NK-92 treated with Interleukin-12 subunit alpha and Interleukin-12 subunit beta, amount 100 ng/mL, for 24 hours (cell line): ENCODE measurements around the gene TENM4.
A peak's percentile ranks its signal among the peaks of the same experiment; 100 is the strongest.

Experiments used
- DNase-seq: peaks from one replicate; lab custom pipeline; 2025; lab: John Stamatoyannopoulos, UW

Gene TENM4

DNA sequence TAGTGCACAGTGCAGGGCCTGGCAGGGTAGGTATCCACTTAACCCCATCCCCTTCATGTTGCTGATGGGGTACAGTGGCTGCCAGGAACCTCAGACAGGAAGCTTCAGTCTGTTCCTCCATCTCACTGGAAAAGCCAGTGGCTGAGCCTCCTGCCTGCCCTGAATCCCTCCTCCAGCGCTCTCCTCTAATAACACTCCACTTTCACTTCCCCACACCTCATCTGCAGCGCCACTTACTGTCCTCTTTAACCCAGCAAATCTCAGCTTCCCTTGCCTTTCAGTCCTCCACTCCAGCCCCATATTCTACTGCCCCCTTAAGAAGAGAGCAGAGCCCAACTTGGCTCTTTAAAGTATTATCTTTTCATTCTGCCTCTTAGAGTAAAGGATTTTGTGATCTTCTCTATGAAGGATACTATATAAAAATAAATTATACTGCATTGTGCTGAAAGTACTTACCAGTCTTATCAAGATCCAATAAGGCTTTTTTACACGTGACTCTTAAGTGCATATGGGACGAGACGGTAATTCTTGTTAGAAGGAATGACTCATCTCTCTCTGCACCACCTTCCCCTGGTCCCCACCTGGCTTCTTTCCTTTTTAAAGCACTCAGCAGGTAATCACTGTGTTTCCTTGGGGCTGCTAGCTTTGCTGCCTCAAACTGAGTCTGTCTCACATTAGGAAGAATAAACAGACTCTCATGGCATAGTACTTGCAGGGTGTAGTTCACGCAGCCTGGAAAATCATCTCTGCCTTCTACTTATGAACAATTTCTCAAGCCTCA is 628.1 kb downstream of the TENM4 start:
- DNase-seq: no peak

DNA sequence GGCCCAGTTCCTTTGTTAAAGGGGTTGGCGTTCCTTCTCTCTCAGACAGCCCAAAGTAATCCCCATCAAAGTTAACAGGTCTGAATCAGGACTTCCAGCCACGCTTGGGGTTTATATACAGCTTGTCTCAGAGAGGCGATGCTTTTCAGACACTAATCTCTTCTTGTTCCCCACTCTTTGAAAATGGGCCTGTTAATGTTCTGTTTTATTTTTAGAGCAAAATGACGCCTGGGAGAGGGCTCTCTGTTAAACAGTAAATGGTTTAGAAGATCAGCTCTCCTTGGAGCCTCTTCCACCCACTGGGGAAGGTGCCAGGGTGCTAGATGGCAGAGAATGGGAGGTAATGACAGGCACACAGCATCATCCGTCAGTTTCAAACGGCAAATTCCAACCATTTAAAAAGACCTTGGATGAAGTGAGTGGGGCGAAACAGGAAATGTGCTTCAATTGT is 630.2 kb downstream of the TENM4 start:
- DNase-seq: no peak

DNA sequence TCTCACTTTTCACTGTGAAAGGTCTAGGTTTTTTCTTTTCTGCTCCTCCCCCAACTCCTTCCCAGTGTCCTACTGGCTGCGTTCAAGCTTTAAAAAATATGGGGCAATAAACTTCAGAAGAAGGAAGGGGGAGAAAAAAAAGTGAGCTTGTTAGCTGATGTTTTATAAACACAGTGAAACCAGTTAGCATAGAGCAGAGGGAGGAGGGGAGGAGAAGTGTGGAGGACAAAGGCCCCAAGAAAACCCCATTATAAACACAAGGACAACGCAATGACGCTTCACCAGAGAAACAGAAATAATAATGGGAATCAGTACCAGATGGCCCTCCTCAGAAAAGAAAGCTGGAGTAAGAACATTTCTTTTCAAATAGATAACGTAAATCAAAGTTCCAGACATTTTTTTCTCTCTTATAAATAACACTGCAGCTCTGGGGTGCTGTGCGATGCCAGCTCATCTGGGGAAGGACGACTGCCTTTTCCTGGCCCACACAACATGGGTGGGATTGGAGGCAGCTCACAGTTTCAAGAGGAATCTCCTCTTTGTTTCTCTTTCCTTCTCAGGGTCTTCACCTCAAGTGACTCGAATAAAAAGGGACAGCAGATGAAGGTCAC is 630.8 kb downstream of the TENM4 start:
- no peak for DNase-seq

DNA sequence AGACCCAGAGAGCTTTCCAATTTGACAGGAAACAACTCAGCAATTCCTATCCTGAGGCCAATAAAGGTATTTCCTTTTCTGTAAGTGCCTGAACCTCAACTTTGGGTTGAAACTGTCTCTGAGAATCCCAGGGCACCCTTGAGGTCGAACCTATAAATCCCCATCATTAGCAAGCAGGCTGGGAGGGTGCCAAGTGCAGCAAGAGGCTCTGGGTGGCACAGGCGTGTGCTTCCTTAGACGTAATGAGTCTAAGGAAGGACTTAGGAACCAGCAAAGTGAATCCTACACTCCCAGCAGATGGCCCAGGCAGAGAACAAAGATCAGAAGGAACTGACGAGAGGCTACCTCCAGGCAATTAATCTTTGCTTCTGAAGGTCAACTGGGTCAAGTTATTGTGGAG is 631.9 kb downstream of the TENM4 start:
- DNase-seq: no peak

DNA sequence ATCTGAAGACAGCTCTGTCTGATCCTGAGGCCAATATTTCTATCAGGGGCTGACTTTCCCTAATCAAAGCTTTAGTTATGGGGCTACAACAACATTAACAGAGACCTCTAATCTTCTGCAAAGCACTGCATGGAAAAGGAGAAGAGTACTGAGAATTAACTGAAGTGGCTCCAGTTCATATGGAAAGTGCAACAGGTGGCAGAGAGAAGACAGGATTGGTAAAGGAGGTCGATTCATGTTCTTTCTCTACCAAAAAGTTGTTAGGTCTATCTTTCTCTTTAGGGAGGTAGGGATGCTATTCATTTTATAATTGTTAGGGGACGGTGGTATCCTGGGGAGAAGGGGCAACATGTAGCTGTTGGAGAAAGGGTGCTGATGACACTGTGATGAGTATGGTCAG is 633.5 kb downstream of the TENM4 start:
- no peak for DNase-seq

DNA sequence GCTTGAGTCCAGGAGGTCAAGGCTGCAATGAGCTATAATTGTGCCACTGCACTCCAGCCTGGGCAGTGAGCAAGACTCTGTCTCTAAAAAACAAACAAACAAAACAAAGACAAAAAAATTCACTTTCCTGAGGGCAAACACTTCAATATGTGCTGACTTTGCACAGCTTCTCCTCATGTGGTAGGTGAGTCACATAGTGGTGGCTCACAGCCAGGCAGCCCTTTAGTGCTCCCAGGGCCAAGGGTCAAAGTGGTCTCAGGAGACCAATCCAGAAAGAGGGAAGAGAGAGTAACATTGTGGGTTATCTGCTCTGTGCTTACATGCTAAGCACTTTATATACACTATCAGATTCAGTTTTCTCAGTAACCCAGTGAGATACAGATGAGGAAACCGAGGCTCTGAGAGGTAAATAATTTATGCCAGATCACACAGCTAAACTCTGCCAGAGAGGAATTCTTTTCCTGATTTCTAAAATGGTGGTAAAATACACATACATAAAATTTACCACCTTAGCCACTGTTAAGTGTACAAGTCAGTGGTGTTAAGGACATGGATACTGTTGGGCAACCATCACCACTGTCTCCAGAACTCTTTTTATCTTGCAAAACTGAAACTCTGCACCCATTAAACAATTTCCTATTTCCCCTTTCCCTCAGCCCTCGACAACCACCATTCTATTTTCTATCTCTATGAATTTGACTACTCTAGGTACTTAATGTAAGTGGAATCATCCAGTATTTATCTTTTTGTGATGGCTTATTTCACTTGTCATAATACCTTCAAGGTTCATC is 634.4 kb downstream of the TENM4 start:
- DNase-seq: no peak

DNA sequence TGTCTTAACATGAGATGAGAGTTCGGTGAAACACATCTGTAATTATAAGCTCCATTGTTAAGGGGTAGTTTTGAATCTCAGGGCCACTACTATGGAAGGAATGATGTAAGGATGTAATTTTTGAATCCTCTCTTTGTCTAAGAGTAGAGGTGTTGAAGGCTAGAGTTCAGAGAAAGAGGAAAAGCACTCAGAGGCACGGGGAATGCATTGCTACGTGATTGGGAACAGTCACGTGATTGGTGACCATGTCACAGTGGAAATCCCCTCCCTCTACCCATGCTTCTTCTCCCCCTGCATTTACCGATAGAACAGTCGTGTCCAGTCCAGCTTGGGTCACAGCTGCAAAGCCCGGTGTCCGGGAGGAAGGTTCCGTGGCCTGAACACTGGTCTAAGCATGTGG is 635.8 kb downstream of the TENM4 start:
- DNase-seq: no peak

DNA sequence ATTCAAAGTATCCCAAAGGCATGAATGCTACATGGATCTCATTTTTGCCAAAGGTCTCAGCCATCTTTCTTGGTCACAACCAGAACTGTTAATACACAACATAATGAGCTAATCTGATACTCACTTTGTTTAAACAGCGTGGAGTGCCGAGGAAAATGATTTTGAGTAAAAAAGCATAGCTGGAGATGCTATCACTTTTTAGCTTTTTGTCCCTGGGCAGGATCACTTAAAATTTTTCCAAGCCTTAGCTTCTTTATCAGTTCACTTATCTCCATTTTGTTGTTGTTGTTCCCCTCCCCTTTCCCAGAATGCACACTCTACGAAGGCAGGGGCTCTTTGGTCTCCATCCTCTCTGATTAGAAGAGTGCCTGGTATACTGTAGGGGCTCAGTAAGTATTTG is 636.8 kb downstream of the TENM4 start:
- no peak for DNase-seq

DNA sequence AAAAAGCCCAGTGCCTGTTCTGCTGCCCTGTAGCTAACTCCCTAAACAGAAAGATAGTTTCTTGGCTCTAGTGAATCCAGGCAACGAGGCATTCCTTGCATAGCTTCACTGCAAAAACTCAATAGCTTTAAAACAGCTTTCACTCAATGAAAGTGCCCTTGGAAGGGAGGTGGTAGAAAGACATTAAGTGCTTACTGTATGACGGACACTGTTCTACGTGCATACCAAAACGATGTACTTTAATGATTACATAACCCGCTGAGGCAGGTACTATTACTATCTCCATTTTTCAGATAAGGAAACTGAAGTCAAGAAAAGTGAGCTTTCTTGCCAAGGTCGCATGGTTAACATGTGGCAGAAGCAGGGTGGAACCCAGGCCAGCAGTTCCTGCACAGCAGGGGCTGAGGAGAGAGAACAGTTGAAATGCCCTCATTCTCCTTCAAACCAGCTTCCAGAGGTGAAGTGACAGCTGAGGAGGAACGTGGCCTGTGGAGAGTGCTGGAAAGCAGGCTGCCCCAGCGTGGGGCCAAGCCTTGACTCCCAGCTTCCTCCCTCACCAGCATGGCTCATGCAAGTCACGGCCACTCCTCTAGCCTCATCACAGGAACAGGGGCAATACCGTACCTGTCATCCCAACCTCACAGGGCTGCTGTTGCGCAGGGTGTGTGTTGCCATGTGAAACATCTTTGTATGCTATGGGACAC is 638.6 kb downstream of the TENM4 start:
- no peak for DNase-seq

DNA sequence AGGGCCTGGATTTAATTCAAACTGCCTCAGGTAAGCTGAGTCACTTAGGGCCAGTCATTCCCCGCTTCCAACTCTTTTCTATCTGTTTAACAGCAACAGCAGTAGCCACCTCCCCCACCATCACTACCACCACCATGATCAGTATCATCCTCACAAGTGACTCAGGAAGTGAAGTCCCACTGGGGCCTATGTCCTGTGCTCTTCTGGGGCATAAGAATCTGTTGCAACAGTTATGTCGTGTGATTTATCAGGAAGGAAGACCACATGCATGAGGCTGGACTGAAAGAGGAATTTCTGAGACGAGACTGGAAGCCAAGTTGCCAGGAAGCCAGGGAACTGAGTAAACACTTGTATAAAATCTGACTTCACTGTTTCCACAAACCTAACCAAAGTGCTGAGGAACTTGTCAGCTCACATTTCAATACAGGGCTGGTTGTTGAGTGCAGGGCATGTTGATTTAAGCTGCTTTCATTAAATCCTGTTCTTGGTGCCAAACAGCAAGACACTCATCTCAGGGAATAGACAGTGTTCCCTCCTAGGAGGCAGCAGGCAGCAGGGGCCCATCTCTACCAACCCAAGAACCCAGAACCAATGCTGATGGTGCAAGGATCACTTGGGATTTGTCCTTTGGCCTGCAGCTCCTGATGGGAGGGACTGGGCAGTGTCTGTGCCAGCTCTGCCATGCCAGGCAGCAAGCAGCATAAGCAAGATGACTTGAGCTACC is 639.5 kb downstream of the TENM4 start:
- no peak for DNase-seq

DNA sequence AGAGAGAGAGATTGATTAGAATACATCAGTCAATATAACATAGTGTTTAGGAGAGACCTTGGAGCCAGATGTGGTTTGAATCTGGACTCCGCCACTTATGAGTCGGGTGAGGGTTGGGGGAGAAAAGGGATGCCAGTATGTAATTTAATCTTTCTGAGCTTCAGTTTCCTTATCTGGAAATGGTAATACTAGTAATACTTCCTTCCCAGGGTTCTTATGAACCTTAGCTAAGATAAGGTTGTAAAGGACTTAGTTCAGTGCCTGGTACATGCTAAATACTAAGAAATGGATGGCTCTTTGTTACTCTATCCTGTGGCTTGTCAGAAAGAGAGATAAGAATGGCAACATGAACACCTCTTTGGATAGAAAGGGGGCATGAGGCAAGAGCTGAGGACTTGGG is 640.1 kb downstream of the TENM4 start:
- no peak for DNase-seq

DNA sequence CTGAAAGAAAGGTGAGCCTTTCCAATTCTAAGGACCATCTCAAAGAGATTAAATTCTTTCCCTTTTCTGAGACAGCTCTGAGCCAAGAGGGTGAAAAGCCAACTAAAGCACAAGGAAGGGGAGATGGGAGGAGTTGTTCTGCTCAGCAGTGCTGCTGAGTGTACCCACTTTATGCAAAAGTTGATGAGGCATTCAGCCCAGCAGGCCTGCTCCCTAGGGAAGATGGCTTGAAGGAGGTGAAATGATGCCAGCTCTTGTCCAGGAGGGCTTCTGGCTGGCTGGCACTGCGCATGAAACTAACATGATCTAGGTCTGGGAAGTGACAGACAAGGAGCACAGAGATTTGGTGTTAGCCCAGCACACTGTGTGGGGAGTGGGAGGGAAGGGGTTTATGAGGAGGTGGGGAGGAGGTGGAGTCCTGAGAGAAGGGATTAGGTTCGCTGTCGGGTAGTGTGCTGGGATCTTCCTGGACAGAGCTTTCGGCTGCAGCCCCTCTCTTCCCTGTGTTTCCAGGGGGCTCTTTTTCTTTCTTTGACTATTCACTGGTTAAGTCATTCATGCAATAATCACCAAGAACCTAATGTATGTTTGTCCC is 640.6 kb downstream of the TENM4 start:
- no peak for DNase-seq

DNA sequence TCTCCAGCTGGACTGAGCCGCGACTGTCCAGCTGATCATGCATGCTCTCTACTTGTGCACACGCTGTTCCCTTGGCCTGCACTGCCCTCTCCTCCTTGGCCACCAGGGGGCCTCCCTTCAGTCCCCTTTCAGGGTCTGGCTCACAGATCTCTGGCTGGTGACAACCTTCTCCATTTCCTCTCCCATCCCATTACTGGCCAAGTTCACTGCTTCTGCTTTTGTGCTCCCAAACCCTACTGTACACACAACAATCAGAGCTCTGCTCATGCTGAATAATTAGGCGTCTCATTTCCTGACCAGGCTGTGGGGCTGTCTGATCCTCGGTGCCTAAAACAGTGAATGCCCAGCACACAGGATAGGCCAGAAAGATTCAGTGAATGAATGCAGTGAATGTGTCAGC is 642.2 kb downstream of the TENM4 start:
- peak; percentile 5 for DNase-seq

DNA sequence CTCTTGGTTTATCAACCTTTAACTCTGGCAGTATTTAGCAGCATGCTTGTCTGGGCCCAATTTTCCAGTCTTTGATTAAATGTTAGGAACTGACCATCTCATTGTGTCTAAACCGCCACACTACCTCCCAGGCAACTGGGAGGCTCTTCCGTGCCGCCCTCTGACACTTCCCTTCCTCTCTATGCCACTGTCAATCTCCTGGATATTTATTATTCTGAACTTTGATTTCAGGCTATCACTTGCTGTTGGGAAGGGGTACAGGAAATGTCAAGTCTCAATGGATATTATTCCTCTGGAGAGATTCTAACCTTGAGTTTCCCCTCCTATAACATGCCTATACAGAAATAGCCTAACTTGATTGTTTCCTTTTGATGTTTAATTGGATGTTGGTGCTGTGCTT is 643.3 kb downstream of the TENM4 start:
- DNase-seq: no peak

DNA sequence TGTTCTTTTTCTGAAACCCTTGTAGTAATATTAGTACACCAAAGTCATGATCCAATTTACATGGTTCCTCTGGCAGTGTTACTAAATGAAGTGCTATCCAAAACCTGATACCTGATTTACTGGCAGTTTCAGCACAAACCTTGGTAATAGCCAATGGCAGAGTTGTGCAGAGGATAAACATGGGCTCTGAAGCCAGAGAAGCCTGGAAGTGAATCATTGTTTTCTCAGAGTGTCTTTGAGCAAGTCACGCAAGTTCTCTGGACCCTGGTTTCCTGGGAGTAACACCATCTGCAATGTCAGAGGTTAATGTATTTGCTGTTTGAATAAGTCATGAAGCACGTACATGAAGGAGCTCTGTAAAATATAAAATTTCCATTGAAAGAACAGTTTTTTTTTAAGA is 643.9 kb downstream of the TENM4 start:
- no peak for DNase-seq

DNA sequence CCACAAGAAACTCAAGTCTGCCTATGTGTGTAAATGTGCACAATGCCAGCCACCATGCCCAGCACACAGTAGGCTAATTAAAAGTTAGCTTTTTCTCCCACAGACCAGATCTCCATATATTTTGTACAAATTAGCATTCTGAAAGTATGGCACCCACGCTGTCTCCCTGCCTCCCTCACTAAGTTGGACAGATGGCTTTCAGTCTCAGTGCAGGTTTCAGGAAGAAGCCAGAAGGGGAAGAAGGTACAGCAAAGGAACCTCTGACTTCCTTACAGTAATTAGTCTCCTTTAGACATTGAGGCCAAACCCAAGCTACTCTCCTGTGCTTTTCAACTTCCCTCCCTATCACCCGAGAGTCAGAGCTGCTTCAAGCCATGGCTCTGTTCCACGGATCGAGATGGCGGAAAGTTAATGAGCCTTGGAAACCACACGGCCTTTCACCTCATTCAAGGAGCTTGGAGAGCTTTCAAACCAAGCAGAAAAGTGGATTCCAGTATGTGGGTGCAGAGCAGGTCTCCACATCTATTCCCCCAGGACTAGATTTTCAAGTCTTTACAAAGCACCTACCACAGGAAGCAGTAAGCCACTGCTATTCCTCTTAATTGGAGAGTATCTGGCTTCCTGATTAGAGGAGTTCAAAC is 645.1 kb downstream of the TENM4 start:
- DNase-seq: no peak

DNA sequence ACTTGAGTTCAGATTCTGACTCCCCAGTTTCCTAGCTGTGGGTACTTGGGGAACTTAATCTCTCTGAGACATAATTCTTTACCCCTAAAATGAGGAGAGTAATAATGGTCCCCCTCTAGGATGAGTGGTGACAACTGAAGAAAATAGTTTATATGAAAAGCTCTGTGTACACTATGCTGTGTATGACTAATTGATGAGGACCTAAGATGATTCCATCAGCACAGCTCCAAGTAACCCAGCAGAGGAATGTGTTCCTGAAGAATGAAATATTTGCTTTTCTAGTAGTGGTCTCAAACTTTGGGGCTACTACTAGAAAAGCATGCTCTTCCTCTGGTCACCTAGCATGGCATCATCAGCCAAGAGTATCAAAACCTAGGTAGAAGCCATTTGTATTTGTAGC is 648.9 kb downstream of the TENM4 start:
- DNase-seq: no peak

DNA sequence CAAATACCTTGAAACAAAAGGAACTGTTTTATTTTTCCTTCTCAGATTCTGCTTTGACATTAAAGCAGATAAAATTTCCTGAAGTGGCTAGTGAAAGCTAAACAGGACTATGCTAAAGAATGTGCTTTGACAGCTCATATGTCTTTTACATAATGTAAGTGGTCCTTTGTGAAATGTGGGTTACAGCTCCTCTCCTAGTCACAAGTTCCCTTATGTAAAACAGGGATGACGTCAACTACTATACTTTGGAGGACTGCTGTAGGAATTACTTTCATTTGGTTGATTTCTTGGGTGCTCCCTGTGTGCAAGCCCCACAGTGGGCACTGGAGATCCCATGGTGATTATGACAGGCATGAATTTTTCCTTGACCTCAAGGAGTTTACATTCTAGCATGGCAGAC is 649.6 kb downstream of the TENM4 start:
- no peak for DNase-seq

DNA sequence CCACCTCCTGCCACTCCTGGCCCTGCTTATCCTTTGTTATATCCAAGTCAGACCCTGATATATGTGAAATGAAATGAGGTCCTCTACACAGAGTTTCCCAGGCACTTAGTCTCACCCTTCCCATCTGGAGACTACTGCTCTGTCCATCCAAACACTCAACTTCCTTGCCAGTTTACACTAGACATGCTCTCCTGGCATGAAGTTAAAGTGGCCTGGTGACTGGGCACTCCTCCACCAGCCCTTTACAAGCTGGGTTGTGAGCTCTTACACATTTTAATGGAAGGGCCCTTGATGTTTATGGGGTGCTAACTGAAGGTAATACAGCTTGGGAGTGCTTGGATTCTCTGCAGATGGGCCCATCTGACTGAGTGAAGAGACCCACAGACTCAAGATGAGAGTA is 650.0 kb downstream of the TENM4 start:
- no peak for DNase-seq

DNA sequence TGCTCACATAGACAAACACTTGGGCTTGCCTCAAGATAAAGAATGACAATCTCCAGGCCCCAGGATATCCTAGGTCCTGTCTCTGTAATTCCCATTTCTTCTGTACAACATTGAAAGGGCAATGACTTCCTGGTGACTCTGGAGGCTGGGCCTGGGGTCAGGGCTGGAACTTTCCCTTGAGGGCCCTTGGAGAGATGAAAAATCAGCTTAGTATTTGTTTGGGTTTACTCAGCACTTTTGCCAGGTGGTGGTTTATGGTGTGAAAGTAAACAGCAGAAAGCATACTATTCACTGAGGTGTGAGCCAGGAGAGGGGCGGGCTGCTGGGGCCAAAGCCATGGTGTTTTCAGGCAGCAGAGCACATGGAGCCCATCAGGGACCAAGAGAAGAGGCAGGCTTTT is 651.5 kb downstream of the TENM4 start:
- no peak for DNase-seq

DNA sequence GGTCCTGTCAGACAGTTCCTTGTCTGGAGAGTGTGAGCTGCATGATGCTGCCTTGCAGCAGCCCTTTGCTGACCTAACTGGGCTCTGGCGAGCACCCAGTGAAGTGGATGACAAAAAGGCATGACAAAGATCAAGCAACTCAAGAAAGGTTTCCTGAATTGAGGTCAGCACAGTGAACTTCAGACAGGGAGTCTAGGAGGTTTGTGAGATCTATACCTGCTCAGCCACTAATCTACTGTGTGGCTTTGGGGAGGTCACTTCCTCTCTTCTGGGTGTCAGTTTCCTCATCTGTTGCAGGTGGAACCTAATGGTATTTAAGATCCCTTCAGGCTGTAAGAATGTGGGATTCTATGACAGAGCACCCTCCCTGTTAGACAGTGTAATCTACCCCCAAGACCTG is 652.3 kb downstream of the TENM4 start:
- DNase-seq: no peak
